ENCODE data around the gene PLCZ1.
"Not testable (repeated sequence)": the region's sequence is repeated elsewhere in the genome, so short reads cannot be mapped to it uniquely, and the experiment has no call there.

The PLCZ1 gene

GRCh38 chr12:18706798-18707197, 31.0 kb downstream of the PLCZ1 start:
- in situ Hi-C loops (cut with MboI; ENCODE audit: low sequenced_read_pairs), result no loop called here

GRCh38 chr12:18703911-18704310, 33.9 kb downstream of the PLCZ1 start:
- in situ Hi-C loops (cut with MboI; ENCODE audit: low sequenced_read_pairs), result no loop called here

GRCh38 chr12:18703321-18703720, 34.5 kb downstream of the PLCZ1 start:
- in situ Hi-C loops (cut with MboI; ENCODE audit: low sequenced_read_pairs), result no loop called here

GRCh38 chr12:18700271-18700670, 37.5 kb downstream of the PLCZ1 start:
- in situ Hi-C loops (cut with MboI; ENCODE audit: low sequenced_read_pairs), result no loop called here

- in situ Hi-C loops (cut with MboI; ENCODE audit: low sequenced_read_pairs), result no loop called here
These were observed 40.7 kb downstream of the PLCZ1 start for GRCh38 chr12:18696971-18697602.

GRCh38 chr12:18693986-18694385, 43.8 kb downstream of the PLCZ1 start:
- in situ Hi-C loops (cut with MboI; ENCODE audit: low sequenced_read_pairs), result not testable (repeated sequence)

- in situ Hi-C loops (cut with MboI; ENCODE audit: low sequenced_read_pairs), result no loop called here
These were observed 47.2 kb downstream of the PLCZ1 start for GRCh38 chr12:18690653-18691052.

GRCh38 chr12:18689771-18690170, 48.0 kb downstream of the PLCZ1 start:
- in situ Hi-C loops (cut with MboI; ENCODE audit: low sequenced_read_pairs), result no loop called here

- in situ Hi-C loops (cut with MboI; ENCODE audit: low sequenced_read_pairs), result no loop called here
These were observed 53.4 kb downstream of the PLCZ1 start for GRCh38 chr12:18684430-18684829.

GRCh38 chr12:18683327-18684013, 54.3 kb downstream of the PLCZ1 start:
- in situ Hi-C loops (cut with MboI; ENCODE audit: low sequenced_read_pairs), result no loop called here

GRCh38 chr12:18681818-18682217, 56.0 kb downstream of the PLCZ1 start:
- in situ Hi-C loops (cut with MboI; ENCODE audit: low sequenced_read_pairs), result no loop called here

GRCh38 chr12:18676996-18677588, 60.7 kb downstream of the PLCZ1 start:
- in situ Hi-C loops (cut with MboI; ENCODE audit: low sequenced_read_pairs), result no loop called here

GRCh38 chr12:18676141-18676540, 61.7 kb downstream of the PLCZ1 start:
- in situ Hi-C loops (cut with MboI; ENCODE audit: low sequenced_read_pairs), result no loop called here

GRCh38 chr12:18658829-18659228, 79.0 kb downstream of the PLCZ1 start:
- in situ Hi-C loops (cut with MboI; ENCODE audit: low sequenced_read_pairs), result no loop called here

- in situ Hi-C loops (cut with MboI; ENCODE audit: low sequenced_read_pairs), result no loop called here
These were observed 79.6 kb downstream of the PLCZ1 start for GRCh38 chr12:18658179-18658578.

- in situ Hi-C loops (cut with MboI; ENCODE audit: low sequenced_read_pairs), result no loop called here
These were observed 82.5 kb downstream of the PLCZ1 start for GRCh38 chr12:18655351-18655750.

- in situ Hi-C loops (cut with MboI; ENCODE audit: low sequenced_read_pairs), result no loop called here
These were observed 84.3 kb downstream of the PLCZ1 start for GRCh38 chr12:18653465-18653864.

GRCh38 chr12:18652596-18652995, 85.2 kb downstream of the PLCZ1 start:
- in situ Hi-C loops (cut with MboI; ENCODE audit: low sequenced_read_pairs), result no loop called here

- in situ Hi-C loops (cut with MboI; ENCODE audit: low sequenced_read_pairs), result no loop called here
These were observed 86.3 kb downstream of the PLCZ1 start for GRCh38 chr12:18651525-18651924.

GRCh38 chr12:18646286-18646890, 91.4 kb downstream of the PLCZ1 start:
- in situ Hi-C loops (cut with MboI; ENCODE audit: low sequenced_read_pairs), result no loop called here

- in situ Hi-C loops (cut with MboI; ENCODE audit: low sequenced_read_pairs), result no loop called here
These were observed 93.2 kb downstream of the PLCZ1 start for GRCh38 chr12:18644564-18644963.

GRCh38 chr12:18643681-18644080, 94.1 kb downstream of the PLCZ1 start:
- in situ Hi-C loops (cut with MboI; ENCODE audit: low sequenced_read_pairs), result no loop called here

Data from hTERT RPE-1 (cell line).